ENCODE measurements around the gene RNF130. TPM values are rescaled to one million over a fixed set of nuclear protein-coding genes. Genes with fewer than 3 reads are reported as not detected.
A peak's percentile ranks its signal among the peaks of the same experiment; 100 is the strongest.
"Not testable (repeated sequence)": the region's sequence is repeated elsewhere in the genome, so short reads cannot be mapped to it uniquely, and the experiment has no call there.

RNF130 gene
- total RNA-seq, 1 donor from 2014 or later = 73.8 TPM

GRCh38 chr5:179964015-179964414 is 107.5 kb downstream of the RNF130 start:
- Mint-ChIP-seq H3K36me3 (ENCODE audit: insufficient read depth) (peaks cover 37% of the 10 kb centered on the region), H3K9me3 (ENCODE audit: low read depth) (no peaks in the 10 kb centered on the region), H3K4me3 (ENCODE audit: low read depth) (no peak overlapping the region), H3K27me3 (no peaks in the 10 kb centered on the region), H3K27ac (no peak overlapping the region), H3K4me1 (ENCODE audit: low read depth) (peaks cover 12% of the 10 kb centered on the region)
- no peak for TF ChIP-seq CTCF (IDR thresholded peaks at IDR 0.05; ENCODE audit: unreplicated experiment)
- DNase-seq (ENCODE audit: low spot score, unreplicated experiment) = no peak

- no peak for DNase-seq (ENCODE audit: low spot score, unreplicated experiment)
- Mint-ChIP-seq H3K4me1 (ENCODE audit: low read depth) (peaks cover 12% of the 10 kb centered on the region), H3K9me3 (ENCODE audit: low read depth) (no peaks in the 10 kb centered on the region), H3K36me3 (ENCODE audit: insufficient read depth) (peaks cover 34% of the 10 kb centered on the region), H3K27ac (peak overlapping the region; percentile 38), H3K27me3 (no peaks in the 10 kb centered on the region), H3K4me3 (ENCODE audit: low read depth) (no peak overlapping the region)
- TF ChIP-seq CTCF (IDR thresholded peaks at IDR 0.05; ENCODE audit: unreplicated experiment) = no peak
These were observed 108.2 kb downstream of the RNF130 start for GRCh38 chr5:179963375-179963774.

- TF ChIP-seq CTCF (IDR thresholded peaks at IDR 0.05; ENCODE audit: unreplicated experiment) = no peak
- no peak for DNase-seq (ENCODE audit: low spot score, unreplicated experiment)
- Mint-ChIP-seq H3K4me3 (ENCODE audit: low read depth) (no peak overlapping the region), H3K27ac (no peak overlapping the region), H3K27me3 (no peaks in the 10 kb centered on the region), H3K4me1 (ENCODE audit: low read depth) (peaks cover 2% of the 10 kb centered on the region), H3K9me3 (ENCODE audit: low read depth) (no peaks in the 10 kb centered on the region), H3K36me3 (ENCODE audit: insufficient read depth) (peaks cover 22% of the 10 kb centered on the region)
These were observed 111.2 kb downstream of the RNF130 start for GRCh38 chr5:179960204-179960831.

- no peak for DNase-seq (ENCODE audit: low spot score, unreplicated experiment)
- peaks cover 2% of the 10 kb centered on the region for H3K4me1 Mint-ChIP-seq (ENCODE audit: low read depth)
- no peaks in the 10 kb centered on the region for H3K27me3 Mint-ChIP-seq
- peaks cover 22% of the 10 kb centered on the region for H3K36me3 Mint-ChIP-seq (ENCODE audit: insufficient read depth)
- TF ChIP-seq CTCF (IDR thresholded peaks at IDR 0.05; ENCODE audit: unreplicated experiment) = no peak
- H3K27ac Mint-ChIP-seq = no peak overlapping the region
- no peaks in the 10 kb centered on the region for H3K9me3 Mint-ChIP-seq (ENCODE audit: low read depth)
- H3K4me3 Mint-ChIP-seq (ENCODE audit: low read depth) = no peak overlapping the region
These were observed 111.9 kb downstream of the RNF130 start for GRCh38 chr5:179959641-179960040.

GRCh38 chr5:179959118-179959517 is 112.4 kb downstream of the RNF130 start:
- not testable (repeated sequence) for H3K9me3 Mint-ChIP-seq (ENCODE audit: low read depth); H3K4me3 Mint-ChIP-seq (ENCODE audit: low read depth); H3K27ac Mint-ChIP-seq; DNase-seq (ENCODE audit: low spot score, unreplicated experiment); H3K4me1 Mint-ChIP-seq (ENCODE audit: low read depth); H3K27me3 Mint-ChIP-seq
- peaks cover 25% of the 10 kb centered on the region for H3K36me3 Mint-ChIP-seq (ENCODE audit: insufficient read depth)

GRCh38 chr5:179955630-179956029 is 115.9 kb downstream of the RNF130 start:
- no peak for TF ChIP-seq CTCF (IDR thresholded peaks at IDR 0.05; ENCODE audit: unreplicated experiment)

More at GRCh38 chr5:179955630-179956029, 115.9 kb downstream of the RNF130 start:
- no peak overlapping the region for H3K27ac Mint-ChIP-seq
- H3K4me1 Mint-ChIP-seq (ENCODE audit: low read depth) = peaks cover 2% of the 10 kb centered on the region
- H3K4me3 Mint-ChIP-seq (ENCODE audit: low read depth) = no peak overlapping the region
- DNase-seq (ENCODE audit: low spot score, unreplicated experiment) = no peak
- H3K36me3 Mint-ChIP-seq (ENCODE audit: insufficient read depth) = peaks cover 21% of the 10 kb centered on the region
- H3K27me3 Mint-ChIP-seq = no peaks in the 10 kb centered on the region
- peaks cover 3% of the 10 kb centered on the region for H3K9me3 Mint-ChIP-seq (ENCODE audit: low read depth)
